Tibial nerve (tissue), 4 donors: Measurements from ENCODE around the gene CCL17.

Experiments
- EP300 ChIP-seq, 2 donors: sonication (generic); formaldehyde crosslinking; IDR thresholded peaks; one replicate each; pipeline ENCODE4 v1.6.1; 2017; ENCODE audit warnings: antibody characterized with exemption in 2 of 2, mild to moderate bottlenecking in 1 of 2
- POLR2A ChIP-seq, 2 donors: fragments of 450-650 bp; IDR thresholded peaks; one replicate each; pipeline ENCODE4 v1.6.1; 2017; ENCODE audit warnings: antibody characterized with exemption in 2 of 2, mild to moderate bottlenecking in 2 of 2, moderate library complexity in 2 of 2
- TF ChIP-seq, protein P1 (sequence below), 5 experiments: fragments of 200-600 bp in 3 of 5; fragments of 450-650 bp in 2 of 5; sonication (generic) in 3 of 5; IDR thresholded peaks; one replicate each; pipeline ENCODE4 v1.5.1; 2016 to 2019; ENCODE audit warnings: antibody characterized with exemption in 5 of 5, mild to moderate bottlenecking in 3 of 5, moderate library complexity in 2 of 5

DNA sequence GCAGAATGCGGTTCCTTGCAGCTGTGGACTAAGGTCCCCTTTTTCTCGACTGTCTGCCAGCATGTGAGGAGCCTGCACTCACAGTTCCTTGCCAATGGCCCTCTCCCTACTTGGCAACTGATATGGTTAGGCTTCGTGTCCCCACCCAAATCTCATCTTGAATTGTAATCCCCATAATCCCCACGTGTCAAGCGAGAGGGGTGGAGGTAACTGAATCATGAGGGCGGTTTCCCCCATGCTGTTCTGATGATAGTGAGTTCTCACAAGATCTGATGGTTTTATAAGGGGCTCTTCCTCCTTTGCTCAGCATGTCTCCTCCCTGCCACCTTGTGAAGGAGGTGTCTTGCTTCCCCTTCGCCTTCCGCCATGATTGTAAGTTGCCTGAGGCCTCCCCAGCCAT lies 22.7 kb downstream of the CCL17 start:
- TF ChIP-seq, protein P1, sequence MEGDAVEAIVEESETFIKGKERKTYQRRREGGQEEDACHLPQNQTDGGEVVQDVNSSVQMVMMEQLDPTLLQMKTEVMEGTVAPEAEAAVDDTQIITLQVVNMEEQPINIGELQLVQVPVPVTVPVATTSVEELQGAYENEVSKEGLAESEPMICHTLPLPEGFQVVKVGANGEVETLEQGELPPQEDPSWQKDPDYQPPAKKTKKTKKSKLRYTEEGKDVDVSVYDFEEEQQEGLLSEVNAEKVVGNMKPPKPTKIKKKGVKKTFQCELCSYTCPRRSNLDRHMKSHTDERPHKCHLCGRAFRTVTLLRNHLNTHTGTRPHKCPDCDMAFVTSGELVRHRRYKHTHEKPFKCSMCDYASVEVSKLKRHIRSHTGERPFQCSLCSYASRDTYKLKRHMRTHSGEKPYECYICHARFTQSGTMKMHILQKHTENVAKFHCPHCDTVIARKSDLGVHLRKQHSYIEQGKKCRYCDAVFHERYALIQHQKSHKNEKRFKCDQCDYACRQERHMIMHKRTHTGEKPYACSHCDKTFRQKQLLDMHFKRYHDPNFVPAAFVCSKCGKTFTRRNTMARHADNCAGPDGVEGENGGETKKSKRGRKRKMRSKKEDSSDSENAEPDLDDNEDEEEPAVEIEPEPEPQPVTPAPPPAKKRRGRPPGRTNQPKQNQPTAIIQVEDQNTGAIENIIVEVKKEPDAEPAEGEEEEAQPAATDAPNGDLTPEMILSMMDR (IDR thresholded peaks at IDR 0.05) = no peak
- TF ChIP-seq POLR2A (IDR thresholded peaks at IDR 0.05) = no peak
- TF ChIP-seq EP300 (IDR thresholded peaks at IDR 0.05) = no peak
